ENCODE results near the gene NEUROG1. TPM values are rescaled to one million over a fixed set of nuclear protein-coding genes. Genes with fewer than 3 reads are reported as not detected.

Gene NEUROG1
- total and polyA plus RNA-seq, 2 of the 13 experiments (the other 11 are each of a cell fraction or from before 2014, with no cell fraction given) = not detected

DNA sequence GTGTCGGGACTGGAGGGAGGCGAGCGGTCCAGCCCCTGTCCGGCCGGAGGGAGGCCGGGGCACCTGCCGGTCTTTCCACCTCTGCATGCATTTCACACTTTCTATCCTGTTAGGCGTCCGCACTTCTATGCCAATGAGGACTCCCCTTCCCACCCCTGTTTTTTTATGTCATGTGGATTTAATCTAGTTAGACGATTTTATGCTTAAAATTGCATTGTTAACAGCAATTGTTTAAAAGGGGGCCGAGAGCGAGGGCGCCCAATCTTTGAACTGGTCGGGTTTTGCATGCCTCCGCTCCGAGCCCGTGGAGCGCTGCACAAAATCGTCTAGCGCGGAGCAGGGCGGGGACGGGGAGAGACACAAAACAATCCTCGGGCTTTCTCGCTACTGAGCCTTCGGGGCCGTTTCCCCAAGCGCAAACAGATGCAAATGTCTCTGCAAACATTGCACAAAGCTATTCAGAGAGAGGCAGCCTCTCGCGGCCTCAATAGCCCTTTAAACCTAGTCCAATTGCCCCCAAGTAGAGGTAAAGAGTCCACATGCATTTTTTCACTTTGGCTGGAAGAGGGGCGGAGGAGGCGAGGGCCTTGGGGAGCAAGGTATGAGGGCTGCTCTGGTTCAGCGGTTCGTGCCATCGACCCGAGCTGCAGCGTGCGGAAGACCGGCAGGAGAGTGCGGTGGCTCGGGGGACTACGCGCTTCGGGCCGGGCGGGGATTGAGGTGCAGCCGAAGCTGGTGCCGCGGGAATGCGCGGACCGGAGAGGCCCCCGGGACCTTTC lies 46.1 kb downstream of the NEUROG1 start (continued):
- TF ChIP-seq ZNF407 (CRISPR knock-in tag; IDR thresholded peaks at IDR 0.05; ENCODE audit: not compliant biosample characterization) = no peak
- no peak for TF ChIP-seq ZNF460 (CRISPR knock-in tag; IDR thresholded peaks at IDR 0.05; ENCODE audit: borderline replicate concordance)
- TF ChIP-seq ZHX2 (IDR thresholded peaks at IDR 0.05; ENCODE audit: low read depth) = no peak
- TF ChIP-seq ZHX2 (CRISPR knock-in tag; IDR thresholded peaks at IDR 0.05; ENCODE audit: borderline replicate concordance) = 0 out of 2 replicates have a peak, but pooled peaks have one; percentile 22
- no peak for TF ChIP-seq PREB (CRISPR knock-in tag; IDR thresholded peaks at IDR 0.05)
- TF ChIP-seq NR2C2 (CRISPR knock-in tag; IDR thresholded peaks at IDR 0.05; ENCODE audit: borderline replicate concordance) = peak; percentile 45
- TF ChIP-seq, protein P1, sequence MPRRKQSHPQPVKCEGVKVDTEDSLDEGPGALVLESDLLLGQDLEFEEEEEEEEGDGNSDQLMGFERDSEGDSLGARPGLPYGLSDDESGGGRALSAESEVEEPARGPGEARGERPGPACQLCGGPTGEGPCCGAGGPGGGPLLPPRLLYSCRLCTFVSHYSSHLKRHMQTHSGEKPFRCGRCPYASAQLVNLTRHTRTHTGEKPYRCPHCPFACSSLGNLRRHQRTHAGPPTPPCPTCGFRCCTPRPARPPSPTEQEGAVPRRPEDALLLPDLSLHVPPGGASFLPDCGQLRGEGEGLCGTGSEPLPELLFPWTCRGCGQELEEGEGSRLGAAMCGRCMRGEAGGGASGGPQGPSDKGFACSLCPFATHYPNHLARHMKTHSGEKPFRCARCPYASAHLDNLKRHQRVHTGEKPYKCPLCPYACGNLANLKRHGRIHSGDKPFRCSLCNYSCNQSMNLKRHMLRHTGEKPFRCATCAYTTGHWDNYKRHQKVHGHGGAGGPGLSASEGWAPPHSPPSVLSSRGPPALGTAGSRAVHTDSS (CRISPR knock-in tag; conservative IDR thresholded peaks at IDR 0.05) = no peak
